K562 (cell line): Measurements from ENCODE around the gene BRAF. TPM values are rescaled to one million over a fixed set of nuclear protein-coding genes. Genes with fewer than 3 reads are reported as not detected.
A peak's percentile ranks its signal among the peaks of the same experiment; 100 is the strongest.

ENCODE experiments used
- ATAC-seq: fragments of 200-7000 bp; cut with Tn5 transposase; 3 replicates; pipeline ENCODE4 v1.9.1; 2020; ENCODE audit warnings: moderate library complexity
- BruUV-seq: library from RNA; stranded (reverse); fragments of 400-500 nt; replicated peaks from 2 replicates; lab custom pipeline; 2021; lab: Mats Ljungman, UMichigan
- CTCF ChIA-PET: fragments of 300-600 bp; formaldehyde crosslinking; extraction: SDS; loops from one replicate; lab custom pipeline; 2021; ENCODE audit warnings: low intra/inter-chr PET ratio; lab: Yijun Ruan, JAX
- POLR2A ChIA-PET: fragments of 300-600, 350-650 bp; sonication (Branson Sonifier 250); formaldehyde crosslinking; extraction: SDS; loops from one replicate; lab custom pipeline; 2021; ENCODE audit warnings: antibody characterized with exemption, inconsistent platforms; lab: Yijun Ruan, JAX
- DNase-seq, 4 experiments: peaks; one replicate each; pipeline versions ENCODE4 v3.0.0 to v3.0.0-alpha.2; 2011 to 2018; ENCODE audit warnings: low spot score in 3 of 4, mixed read lengths in 3 of 4; ENCODE audit errors: extremely low read depth in 1 of 4
- FAIRE-seq: peaks from 2 replicates; lab custom pipeline; 2011; peaks lifted over from hg19 to GRCh38; lab: Jason Lieb, UNC
- H2AFZ ChIP-seq: 2 replicates; pipeline ENCODE4 v1.6.0; 2011; ENCODE audit warnings: low read depth, low read length, control low read depth, inconsistent platforms
- H3K27ac ChIP-seq: fragments of 200-600 bp; 3 replicates; pipeline ENCODE4 v1.8.0; 2011; ENCODE audit warnings: low read depth, mild to moderate bottlenecking, control low read depth, inconsistent platforms, low read length, moderate library complexity, mixed read lengths; ENCODE audit errors: extremely low read depth
- H3K27me3 ChIP-seq, 2 experiments: fragments of 300-600 bp in 1 of 2; 2 replicates in 1 of 2; 3 replicates in 1 of 2; pipeline versions ENCODE4 v1.6.0 to v1.8.0; 2011; ENCODE audit warnings: inconsistent platforms in 2 of 2, low read length in 2 of 2, mild to moderate bottlenecking in 1 of 2, mixed read lengths in 1 of 2, moderate library complexity in 1 of 2; ENCODE audit not compliant: control insufficient read depth in 2 of 2, insufficient read depth in 2 of 2
- H3K36me3 ChIP-seq: fragments of 300-600 bp; 3 replicates; pipeline ENCODE4 v1.8.0; 2011; ENCODE audit warnings: mild to moderate bottlenecking, low read length, inconsistent platforms; ENCODE audit not compliant: control insufficient read depth, insufficient read depth
- H3K4me1 ChIP-seq, 2 experiments: fragments of 200-600 bp in 1 of 2; replicated peaks in 1 of 2; 2 replicates in 1 of 2; 3 replicates in 1 of 2; pipeline versions ENCODE4 v1.5.1 to v1.8.0; 2011; ENCODE audit warnings: inconsistent platforms in 2 of 2, low read length in 2 of 2, mild to moderate bottlenecking in 1 of 2, mixed read lengths in 1 of 2, moderate library complexity in 1 of 2; ENCODE audit not compliant: control insufficient read depth in 2 of 2, insufficient read depth in 2 of 2
- H3K4me2 ChIP-seq: 2 replicates; pipeline ENCODE4 v1.6.1; 2011; ENCODE audit warnings: low read length, control low read depth, inconsistent platforms, mixed read lengths; ENCODE audit not compliant: insufficient read depth
- H3K4me3 ChIP-seq: fragments of 200-600 bp; sonication (generic), shearing (Covaris generic); 2 replicates; pipeline ENCODE4 v1.5.1; 2016; ENCODE audit warnings: control low read depth, inconsistent platforms
- H3K79me2 ChIP-seq: fragments of 200-600 bp; 3 replicates; pipeline ENCODE4 v1.8.0; 2011; ENCODE audit warnings: low read length, inconsistent platforms; ENCODE audit not compliant: control insufficient read depth, insufficient read depth
- H3K9ac ChIP-seq, 2 experiments: 2 replicates each; pipeline versions ENCODE4 v1.6.0 to v1.6.1; 2011; ENCODE audit warnings: low read depth in 2 of 2, low read length in 2 of 2, control low read depth in 1 of 2, inconsistent platforms in 1 of 2, mild to moderate bottlenecking in 1 of 2, mixed read lengths in 1 of 2; ENCODE audit not compliant: insufficient read depth in 1 of 2
- H3K9me1 ChIP-seq: one replicate; pipeline ENCODE4 v1.6.0; 2011; ENCODE audit warnings: inconsistent platforms, mild to moderate bottlenecking, low read length, moderate library complexity; ENCODE audit not compliant: control insufficient read depth, insufficient read depth
- H3K9me3 ChIP-seq: replicated peaks from 2 replicates; pipeline ENCODE4 v1.5.1; 2011; ENCODE audit warnings: low read depth, low read length, inconsistent platforms; ENCODE audit not compliant: control insufficient read depth, insufficient read depth
- H4K20me1 ChIP-seq: replicated peaks from 2 replicates; pipeline ENCODE4 v1.6.1; 2011; ENCODE audit warnings: low read length, inconsistent platforms, mixed read lengths; ENCODE audit not compliant: control insufficient read depth, insufficient read depth
- ASH1L ChIP-seq: fragments of 450-650 bp; IDR thresholded peaks from 2 replicates; pipeline ENCODE4 v1.6.1; 2018; ENCODE audit warnings: borderline replicate concordance, mild to moderate bottlenecking, low read depth; ENCODE audit not compliant: partially characterized antibody
- HDAC6 ChIP-seq: IDR thresholded peaks from 2 replicates; pipeline ENCODE4 v1.6.1; 2012; ENCODE audit warnings: low read depth, mild to moderate bottlenecking, control low read depth, inconsistent platforms, low read length, moderate library complexity
- MTA1 ChIP-seq: fragments of 450-650 bp; IDR thresholded peaks from 2 replicates; pipeline ENCODE4 v1.6.1; 2017; ENCODE audit warnings: borderline replicate concordance
- SRF ChIP-seq, 2 experiments: fragments of 250-450, 450-650 bp in 1 of 2; sonication (Bioruptor Pico) in 1 of 2; sonication (generic) in 1 of 2; formaldehyde crosslinking; IDR thresholded peaks; 2 replicates each; pipeline versions ENCODE4 v1.5.0 to v1.5.1; 2020 to 2022; ENCODE audit warnings: mild to moderate bottlenecking in 1 of 2, missing genetic modification reagents in 1 of 2
- ZNF174 ChIP-seq: fragments of 250-450 bp; sonication (Bioruptor Pico); IDR thresholded peaks from 2 replicates; pipeline ENCODE4 v1.4.0; 2020; ENCODE audit warnings: mild to moderate bottlenecking
- WGBS: fragments of 100-300 bp; shearing (Covaris generic); methylation state at CpG from one replicate; pipeline ENCODE4 v1.1.6; 2016; ENCODE audit warnings: low coverage, mixed read lengths; ENCODE audit not compliant: insufficient coverage; ENCODE audit errors: missing lambda C conversion rate; 5-methylcytosine and 5-hydroxymethylcytosine counted together
- in situ Hi-C: fragments of 300-500 bp; cut with MboI; formaldehyde crosslinking; loops from 4 replicates; pipeline ENCODE4 v1.15.0; 2018; ENCODE audit warnings: inconsistent platforms, mixed read lengths
- intact Hi-C: fragments of 100-400 bp; cut with micrococcal nuclease; formaldehyde crosslinking; loops from 2 replicates; pipeline ENCODE4 v1.14.2; 2022
- polyA plus RNA-seq, 8 experiments: library from polyadenylated mRNA; depleted of rRNA in 4 of 8; stranded (reverse) in 5 of 8; unstranded in 3 of 8; fragments of >200 nt; fragmentation: Nextera tagmentation in 2 of 8; fragmentation: Illumina TruSeq in 1 of 8; extraction: Ambion mirVana in 2 of 8; extraction: Trizol in 1 of 8; gene quantifications; 2 replicates each; pipeline versions ENCODE4 v1.2.1 to v1.2.3, GENCODE V29; 2011 to 2014; ENCODE audit warnings: inconsistent platforms in 1 of 8, missing spikeins in 1 of 8
- total RNA-seq, 7 experiments: library from RNA; depleted of rRNA in 6 of 7; stranded (reverse); fragments of >200 nt in 6 of 7; fragmentation: Illumina TruSeq in 2 of 7; extraction: Trizol in 2 of 7; gene quantifications; 2 replicates each; pipeline versions ENCODE4 v1.2.1 to v1.2.3, GENCODE V29; 2011 to 2021; ENCODE audit warnings: low replicate concordance in 1 of 7
- TF ChIP-seq, protein P1 (sequence below): IDR thresholded peaks from 2 replicates; pipeline ENCODE4 v1.6.1; 2011; ENCODE audit warnings: borderline replicate concordance, low read depth, mild to moderate bottlenecking, moderate library complexity, low read length; ENCODE audit not compliant: insufficient read depth, poor library complexity, severe bottlenecking
- TF ChIP-seq, protein P2 (sequence below): IDR thresholded peaks from 2 replicates; pipeline ENCODE4 v1.6.1; 2014; ENCODE audit warnings: antibody characterized with exemption

BRAF gene
- total and polyA plus RNA-seq, 9 of the 15 experiments (the other 6 are each of a cell fraction or from before 2014, with no cell fraction given) = 3.6 to 38.3 (median 21.9) TPM

DNA sequence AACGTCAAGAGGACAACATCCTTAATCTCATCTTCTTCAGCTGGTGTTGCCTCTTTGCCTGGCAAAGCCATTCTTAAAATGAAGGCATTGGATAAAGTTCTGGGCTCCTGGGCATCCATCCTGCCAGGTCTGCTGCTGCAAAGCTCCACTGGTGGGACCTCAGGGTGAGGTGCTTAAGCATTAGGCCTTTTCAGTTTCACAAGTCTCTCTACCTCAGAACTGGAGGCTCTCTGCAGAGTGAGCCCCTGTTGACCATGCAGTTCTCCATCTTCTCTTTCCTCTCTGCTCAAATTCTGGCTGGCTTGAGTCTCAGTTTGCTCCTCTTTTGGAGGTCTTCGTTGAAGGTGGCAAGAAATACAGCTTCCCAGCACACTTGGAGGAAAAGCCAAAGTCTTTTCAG lies 42.7 kb upstream of the BRAF start:
- H3K9ac ChIP-seq = no peak overlapping the region
- BruUV-seq = no TSS peak
- CTCF ChIA-PET = no interaction called here
- POLR2A ChIA-PET = interaction anchor here (1.2 kb wide), 1 partner anchor 15 kb away, joined by 3 read pairs; no protein-coding TSS in a partner anchor
- H3K27me3 ChIP-seq = peaks cover 10 to 16% of the 10 kb centered on the region in 2 experiments; a peak in 3 of 5 replicates
- H3K27ac ChIP-seq = no peak overlapping the region
- no peak overlapping the region for H2AFZ ChIP-seq
- WGBS = 3% methylated on average over 2 of the region's 2 CpGs
- FAIRE-seq (no peak), DNase-seq (no peak), ATAC-seq (no peak)
- intact Hi-C loops (no loop called here), in situ Hi-C loops (no loop called here)
- H3K9me1 ChIP-seq = no peaks in the 10 kb centered on the region
- no peaks in the 10 kb centered on the region for H3K9me3 ChIP-seq
- TF ChIP-seq ASH1L = no peak
- 0 out of 2 replicates have a peak, but pooled peaks have one; percentile 47 for TF ChIP-seq HDAC6
- no peaks in the 10 kb centered on the region for H3K36me3 ChIP-seq
- no peak overlapping the region for H3K4me2 ChIP-seq
- H3K79me2 ChIP-seq = no peaks in the 10 kb centered on the region
- H4K20me1 ChIP-seq = no peaks in the 10 kb centered on the region
- H3K4me1 ChIP-seq = no peaks in the 10 kb centered on the region
- H3K4me3 ChIP-seq = no peak overlapping the region

DNA sequence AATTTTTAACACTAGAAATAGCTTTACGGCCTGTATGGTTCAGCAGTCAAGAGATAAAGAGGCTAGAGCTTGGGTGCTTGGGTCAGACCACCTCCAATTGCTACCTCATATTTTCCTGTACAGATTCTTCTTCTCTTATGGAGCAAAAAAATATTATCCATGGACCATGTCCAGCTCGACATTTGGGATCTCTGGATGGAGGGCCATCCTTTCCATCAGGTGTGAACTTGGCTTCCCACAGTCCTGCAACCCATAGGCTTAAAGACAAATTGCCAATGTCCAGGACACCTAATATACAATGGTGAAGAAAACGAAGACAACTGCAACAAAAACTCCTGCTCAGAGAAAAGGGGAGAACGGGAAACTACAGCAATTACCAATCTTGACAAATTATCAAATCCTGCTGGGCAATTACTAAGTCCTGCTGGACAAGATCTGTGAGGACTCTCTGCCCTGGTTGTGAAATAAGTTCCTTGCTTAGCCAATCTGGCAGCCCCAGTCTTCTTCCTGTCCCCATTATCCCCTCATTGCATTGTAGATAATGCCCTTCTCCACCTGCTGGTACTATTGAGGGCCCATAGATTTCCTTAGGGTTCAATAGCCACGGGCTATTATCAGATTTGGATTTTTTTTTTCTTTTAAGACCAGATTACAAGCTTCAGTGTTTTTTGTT lies 42.0 kb upstream of the BRAF start:
- Histone ChIP-seq H3K9me1 (no peaks in the 10 kb centered on the region), H3K9ac (no peak overlapping the region), H3K9me3 (no peaks in the 10 kb centered on the region), H2AFZ (no peak overlapping the region), H3K27me3 (peaks cover 10 to 16% of the 10 kb centered on the region in 2 experiments; a peak in 3 of 5 replicates), H3K79me2 (no peaks in the 10 kb centered on the region), H3K27ac (no peak overlapping the region), H3K4me2 (no peak overlapping the region), H4K20me1 (no peaks in the 10 kb centered on the region), H3K4me3 (no peak overlapping the region), H3K4me1 (no peaks in the 10 kb centered on the region), H3K36me3 (no peaks in the 10 kb centered on the region)
- ChIA-PET CTCF (no interaction called here), POLR2A (interaction anchor here (1.0 to 1.2 kb wide), 3 partner anchors 8 to 16 kb away, joined by 3 to 5 read pairs (median 3); no protein-coding TSS in a partner anchor)
- DNase-seq = no peak
- TF ChIP-seq SRF (CRISPR knock-in tag; IDR thresholded peaks at IDR 0.05) (no peak), MTA1 (no peak), ZNF174 (CRISPR knock-in tag) (no peak)
- TF ChIP-seq, protein P1, sequence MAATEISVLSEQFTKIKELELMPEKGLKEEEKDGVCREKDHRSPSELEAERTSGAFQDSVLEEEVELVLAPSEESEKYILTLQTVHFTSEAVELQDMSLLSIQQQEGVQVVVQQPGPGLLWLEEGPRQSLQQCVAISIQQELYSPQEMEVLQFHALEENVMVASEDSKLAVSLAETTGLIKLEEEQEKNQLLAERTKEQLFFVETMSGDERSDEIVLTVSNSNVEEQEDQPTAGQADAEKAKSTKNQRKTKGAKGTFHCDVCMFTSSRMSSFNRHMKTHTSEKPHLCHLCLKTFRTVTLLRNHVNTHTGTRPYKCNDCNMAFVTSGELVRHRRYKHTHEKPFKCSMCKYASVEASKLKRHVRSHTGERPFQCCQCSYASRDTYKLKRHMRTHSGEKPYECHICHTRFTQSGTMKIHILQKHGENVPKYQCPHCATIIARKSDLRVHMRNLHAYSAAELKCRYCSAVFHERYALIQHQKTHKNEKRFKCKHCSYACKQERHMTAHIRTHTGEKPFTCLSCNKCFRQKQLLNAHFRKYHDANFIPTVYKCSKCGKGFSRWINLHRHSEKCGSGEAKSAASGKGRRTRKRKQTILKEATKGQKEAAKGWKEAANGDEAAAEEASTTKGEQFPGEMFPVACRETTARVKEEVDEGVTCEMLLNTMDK = no peak
- TF ChIP-seq, protein P2, sequence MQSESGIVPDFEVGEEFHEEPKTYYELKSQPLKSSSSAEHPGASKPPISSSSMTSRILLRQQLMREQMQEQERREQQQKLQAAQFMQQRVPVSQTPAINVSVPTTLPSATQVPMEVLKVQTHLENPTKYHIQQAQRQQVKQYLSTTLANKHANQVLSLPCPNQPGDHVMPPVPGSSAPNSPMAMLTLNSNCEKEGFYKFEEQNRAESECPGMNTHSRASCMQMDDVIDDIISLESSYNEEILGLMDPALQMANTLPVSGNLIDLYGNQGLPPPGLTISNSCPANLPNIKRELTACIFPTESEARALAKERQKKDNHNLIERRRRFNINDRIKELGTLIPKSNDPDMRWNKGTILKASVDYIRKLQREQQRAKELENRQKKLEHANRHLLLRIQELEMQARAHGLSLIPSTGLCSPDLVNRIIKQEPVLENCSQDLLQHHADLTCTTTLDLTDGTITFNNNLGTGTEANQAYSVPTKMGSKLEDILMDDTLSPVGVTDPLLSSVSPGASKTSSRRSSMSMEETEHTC = no peak
- no peak for ATAC-seq
- intact Hi-C loops = no loop called here
- no peak for FAIRE-seq
- 3% methylated on average over 5 of the region's 5 CpGs for WGBS
- BruUV-seq = no TSS peak
- in situ Hi-C loops = no loop called here
